GM19463 (cell line): ENCODE data around the gene FFAR3.

Experiments used
- ATAC-seq: cut with Tn5 transposase; IDR thresholded peaks from one replicate; pipeline ENCODE4 v1.9.1; 2021; ENCODE audit warnings: mild to moderate bottlenecking, moderate library complexity; ENCODE audit not compliant: unreplicated experiment

The FFAR3 gene, protein sequence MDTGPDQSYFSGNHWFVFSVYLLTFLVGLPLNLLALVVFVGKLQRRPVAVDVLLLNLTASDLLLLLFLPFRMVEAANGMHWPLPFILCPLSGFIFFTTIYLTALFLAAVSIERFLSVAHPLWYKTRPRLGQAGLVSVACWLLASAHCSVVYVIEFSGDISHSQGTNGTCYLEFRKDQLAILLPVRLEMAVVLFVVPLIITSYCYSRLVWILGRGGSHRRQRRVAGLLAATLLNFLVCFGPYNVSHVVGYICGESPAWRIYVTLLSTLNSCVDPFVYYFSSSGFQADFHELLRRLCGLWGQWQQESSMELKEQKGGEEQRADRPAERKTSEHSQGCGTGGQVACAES

DNA sequence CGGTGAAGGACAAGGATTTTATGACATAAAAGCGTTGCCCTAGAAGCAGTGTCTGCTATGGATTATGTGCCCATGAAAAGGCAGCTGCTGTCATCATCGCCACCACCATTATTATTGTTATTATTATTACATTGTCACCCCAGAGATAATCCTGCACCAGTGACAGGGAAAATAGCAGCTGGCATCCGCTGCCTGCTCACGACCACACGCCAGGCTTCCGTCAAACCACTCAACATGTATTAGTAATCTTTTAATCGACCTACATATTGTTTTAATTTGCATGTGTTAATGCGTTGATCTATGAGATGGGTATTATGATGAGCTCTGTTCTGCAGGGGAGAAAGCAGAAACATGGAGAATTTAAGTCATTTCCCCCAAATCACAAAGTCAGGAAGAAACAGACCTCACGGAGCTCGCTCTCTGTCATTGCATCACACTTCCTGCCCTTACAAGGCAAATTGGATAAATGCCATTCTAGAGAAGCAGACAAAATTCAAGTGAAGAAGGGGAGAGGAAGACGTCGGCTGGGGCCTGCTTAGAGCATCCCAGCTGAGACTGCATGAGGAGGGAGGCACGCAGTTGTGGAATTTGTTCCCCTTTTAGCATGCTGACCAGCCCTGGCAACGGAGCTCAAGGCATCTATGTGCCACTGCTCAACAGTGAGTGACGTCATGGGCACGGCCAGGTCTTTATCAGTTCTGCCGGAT lies at the start of gene FFAR3:
Gene FFAR3 (plus strand): TSS at position 594 of the 707 bp plus-strand sequence. CDS start 431 bp downstream, outside the sequence.
- ATAC-seq: no peak

DNA sequence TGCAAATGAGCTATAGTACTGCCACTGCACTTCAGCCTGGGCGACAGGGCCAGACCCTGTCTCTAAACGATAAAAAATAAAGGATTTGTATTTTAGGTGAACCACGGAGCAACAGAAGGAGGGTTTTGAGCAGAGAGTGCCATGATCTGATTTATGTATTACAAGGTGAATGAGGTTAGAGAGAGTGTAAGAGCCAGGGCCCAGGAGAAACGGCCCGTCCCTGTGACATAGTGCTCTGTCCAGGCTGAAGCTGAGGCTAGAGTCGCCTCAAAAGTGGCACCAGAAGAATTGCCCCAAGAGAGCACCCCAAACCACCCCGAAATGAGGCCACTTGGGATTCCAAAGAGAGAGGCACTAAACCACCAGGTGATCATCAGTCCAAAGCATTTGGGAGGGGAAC lies 49.4 kb upstream of the FFAR3 start:
- ATAC-seq: no peak

DNA sequence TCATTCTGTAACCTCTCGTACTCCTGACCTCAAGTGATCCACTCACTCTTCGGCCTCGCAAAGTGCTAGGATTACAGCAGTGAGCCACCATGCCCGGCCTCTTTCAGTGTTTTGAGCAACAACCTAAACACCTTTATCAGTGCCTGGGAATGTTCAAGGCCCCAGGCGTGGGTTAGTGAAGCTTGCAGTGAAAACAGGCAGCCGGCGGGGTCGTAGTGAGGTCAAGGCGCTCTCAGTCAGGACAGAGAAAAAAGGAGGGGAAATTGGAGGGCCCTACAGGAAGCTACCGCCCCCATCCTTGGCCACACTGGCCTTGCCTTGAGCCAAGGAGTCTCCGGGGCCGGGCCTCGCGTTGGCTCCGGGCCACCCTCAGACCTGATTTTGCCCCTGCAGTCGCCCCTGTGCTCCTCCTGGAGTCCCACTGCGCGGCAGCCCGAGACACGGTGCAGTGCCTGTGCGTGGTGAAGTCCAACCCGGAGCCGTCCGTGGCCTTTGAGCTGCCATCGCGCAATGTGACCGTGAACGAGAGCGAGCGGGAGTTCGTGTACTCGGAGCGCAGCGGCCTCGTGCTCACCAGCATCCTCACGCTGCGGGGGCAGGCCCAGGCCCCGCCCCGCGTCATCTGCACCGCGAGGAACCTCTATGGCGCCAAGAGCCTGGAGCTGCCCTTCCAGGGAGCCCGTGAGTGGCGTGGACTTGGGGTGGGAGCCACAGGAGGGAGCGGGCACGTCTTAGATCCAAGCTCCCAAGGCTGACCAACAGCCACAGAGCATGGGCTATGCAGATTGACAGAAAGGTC lies 48.6 kb upstream of the FFAR3 start:
- ATAC-seq: no peak

DNA sequence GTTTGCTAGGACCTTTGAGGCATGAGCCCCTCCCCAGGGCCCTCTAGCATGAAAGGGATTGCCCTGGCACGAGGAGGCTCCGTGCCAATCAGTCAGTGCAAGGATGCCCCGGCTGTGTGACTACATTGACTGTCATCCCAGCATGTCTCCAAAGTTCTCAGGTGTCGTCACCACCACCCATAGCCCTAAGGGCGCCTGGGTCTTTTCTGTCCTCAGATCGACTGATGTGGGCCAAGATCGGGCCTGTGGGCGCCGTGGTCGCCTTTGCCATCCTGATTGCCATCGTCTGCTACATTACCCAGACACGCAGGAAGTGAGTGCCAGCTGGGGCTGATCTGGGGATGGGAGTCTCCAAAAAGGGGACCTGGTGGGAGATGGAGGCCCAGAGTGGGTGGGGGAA lies 47.9 kb upstream of the FFAR3 start:
- ATAC-seq: no peak

DNA sequence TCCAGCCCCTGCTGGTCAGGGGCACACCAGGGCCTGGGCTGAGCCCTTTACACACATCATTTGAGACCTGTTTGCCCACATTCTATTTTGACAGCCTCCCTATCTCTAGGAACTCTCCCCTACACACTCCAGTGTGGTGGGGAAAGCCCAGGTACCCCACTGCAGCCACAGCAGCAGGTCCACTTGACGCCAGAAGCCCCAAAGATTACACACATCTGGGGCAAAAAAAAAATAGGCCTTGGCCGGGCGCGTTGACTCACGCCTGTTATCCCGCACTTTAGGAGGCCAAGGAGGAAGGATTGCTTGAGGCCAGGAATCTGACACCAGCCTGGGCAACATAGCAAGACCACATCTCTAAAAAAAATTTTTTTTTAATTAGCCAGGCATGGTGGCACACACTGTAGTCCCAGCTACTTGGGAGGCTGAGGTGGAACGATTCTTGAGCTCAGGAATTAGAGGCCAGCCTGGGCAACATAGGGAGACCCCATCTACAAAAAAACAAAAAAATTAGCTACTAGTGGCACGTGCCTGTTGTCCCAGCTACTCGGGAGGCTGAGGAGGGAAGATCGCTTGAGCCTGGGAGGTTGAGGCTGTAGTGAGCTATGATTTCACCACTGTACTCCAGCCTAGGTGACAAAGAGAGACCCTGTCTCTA lies 47.3 kb upstream of the FFAR3 start:
- no peak for ATAC-seq

DNA sequence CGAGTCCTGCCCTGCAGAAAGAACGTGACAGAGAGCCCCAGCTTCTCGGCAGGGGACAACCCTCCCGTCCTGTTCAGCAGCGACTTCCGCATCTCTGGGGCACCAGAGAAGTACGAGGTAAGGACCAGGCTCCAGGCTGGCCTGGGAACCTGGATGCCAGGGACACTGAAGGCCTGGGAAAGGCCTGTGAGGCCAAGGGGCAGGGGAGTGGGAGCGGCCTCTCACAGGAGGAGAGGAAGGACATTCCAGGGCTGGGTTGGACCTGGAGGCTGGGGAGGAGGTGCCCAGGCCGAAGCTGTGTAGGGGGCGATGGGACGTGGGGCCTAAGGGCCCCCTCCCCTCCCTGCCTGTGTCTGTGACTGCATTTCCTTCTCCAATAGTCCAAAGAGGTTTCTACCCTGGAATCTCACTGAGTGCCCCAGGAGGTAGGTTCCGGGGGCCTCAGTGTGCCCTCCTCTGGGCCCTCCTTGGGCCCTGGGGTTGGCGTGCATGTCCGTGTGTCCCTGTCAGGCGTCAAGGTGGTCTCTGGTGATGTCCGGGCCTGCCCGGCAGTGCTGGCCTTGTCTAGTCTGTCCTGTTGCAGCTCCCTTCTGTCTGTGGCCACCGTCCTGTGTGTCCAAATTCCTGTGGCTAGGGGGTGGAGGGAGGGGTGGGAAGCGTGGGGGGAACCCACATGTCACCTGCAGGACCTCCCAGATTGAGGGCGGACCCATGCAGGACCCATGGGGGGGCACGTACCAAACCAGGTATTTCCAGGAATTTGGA lies 46.2 kb upstream of the FFAR3 start:
- ATAC-seq: no peak

DNA sequence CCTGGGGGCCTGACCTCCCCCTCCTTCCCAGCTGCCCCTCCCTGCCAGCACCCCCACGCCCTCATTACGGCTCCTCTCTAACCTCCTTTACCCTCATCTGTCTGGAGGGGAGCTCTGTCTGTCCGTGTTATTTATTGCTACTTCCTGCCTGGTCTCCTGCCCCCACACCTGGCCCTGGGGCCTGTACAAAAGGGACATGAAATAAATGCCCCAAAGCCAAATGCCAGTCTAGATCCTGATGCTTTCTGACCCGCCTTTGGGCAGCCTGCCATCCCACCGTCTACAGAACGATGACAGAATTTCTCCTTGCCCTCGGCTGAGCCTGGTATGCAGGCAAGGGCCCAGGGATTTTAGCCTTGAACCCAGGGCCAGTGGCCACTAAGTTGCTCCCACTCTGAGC lies 44.7 kb upstream of the FFAR3 start:
- ATAC-seq: no peak

DNA sequence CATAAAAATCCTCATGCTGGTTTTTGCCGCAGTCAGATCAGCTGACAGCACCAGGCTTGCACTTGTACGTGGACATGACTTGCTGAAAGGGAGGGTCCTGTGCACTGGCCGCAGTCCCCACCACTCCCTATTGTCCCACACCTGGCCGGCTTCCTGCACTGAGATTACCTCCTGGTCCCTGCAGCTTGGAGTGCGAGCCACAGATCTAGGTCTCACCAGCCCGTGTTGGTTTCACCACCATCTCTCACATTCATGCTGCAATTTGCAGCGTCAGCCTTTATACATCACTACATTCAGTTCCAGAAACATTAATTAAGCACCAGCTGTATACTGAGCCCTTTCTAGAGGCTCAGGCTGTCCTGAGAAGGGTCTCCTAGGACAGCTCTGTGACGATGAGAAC lies 44.2 kb upstream of the FFAR3 start:
- ATAC-seq: no peak

DNA sequence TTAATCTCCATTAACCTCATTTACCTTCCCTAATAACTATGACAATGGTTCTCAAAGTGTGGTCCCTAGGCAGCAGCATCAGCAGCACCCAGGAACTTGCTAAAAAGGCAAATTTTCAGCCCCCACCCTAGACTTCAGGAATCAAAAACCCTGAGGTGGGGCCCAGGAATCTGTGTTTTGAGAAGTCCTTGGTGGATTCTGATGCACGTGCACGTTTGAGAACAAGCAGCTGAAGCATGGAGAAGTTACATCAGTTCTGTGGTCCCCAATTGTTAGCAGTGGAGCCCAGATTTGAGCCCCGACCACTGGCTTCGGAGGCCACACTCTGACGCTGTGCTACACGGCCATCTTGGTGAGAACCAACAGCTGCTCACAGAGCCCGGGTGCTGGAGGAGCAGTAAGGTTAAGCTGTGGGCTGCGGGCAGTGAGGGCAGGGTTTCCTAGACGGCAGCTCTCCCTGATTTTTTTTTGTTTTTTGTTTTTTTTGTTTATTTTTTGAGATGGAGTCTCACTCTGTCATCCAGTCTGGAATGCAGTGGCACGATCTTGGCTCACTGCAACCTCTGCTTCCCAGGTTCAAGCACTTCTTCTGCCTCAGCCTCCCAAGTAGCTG lies 43.3 kb upstream of the FFAR3 start:
- ATAC-seq: no peak

DNA sequence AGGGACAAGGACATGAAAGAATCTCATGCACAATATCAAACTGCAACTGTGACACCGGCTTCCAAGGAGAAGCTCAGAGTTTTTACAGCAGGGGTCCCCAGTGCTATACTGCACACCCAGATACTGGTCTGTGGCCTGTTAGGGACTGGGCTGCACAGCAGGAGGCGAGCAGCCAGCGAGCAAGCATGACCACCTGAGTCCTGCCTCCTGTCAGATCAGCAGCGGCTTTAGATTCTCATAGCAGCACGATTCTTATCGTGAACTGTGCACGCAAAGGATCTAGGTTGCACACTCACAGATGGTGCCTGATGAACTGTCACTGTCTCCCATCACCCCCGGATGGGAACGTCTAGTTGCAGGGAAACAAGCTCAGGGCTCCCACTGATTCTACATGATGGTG lies 42.4 kb upstream of the FFAR3 start:
- ATAC-seq: no peak

DNA sequence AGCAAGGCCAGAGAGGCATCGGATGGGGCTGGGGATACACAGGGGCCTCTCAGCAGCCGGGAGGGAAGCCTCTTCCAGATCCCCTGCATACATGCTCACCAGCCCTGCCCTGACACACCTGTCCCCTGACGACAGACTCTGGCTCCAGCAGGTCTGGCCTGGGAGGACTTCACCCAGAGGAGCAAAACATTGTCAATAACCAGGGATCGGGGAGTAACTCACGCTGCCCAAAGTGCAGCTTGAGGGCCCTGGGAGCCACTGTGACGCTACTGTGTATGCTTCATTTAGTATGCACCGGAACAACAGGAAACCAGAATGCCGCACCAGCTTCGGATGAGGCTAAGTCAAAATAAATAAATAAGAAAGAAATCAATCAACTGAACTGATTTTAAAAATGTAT lies 41.7 kb upstream of the FFAR3 start:
- ATAC-seq: no peak

DNA sequence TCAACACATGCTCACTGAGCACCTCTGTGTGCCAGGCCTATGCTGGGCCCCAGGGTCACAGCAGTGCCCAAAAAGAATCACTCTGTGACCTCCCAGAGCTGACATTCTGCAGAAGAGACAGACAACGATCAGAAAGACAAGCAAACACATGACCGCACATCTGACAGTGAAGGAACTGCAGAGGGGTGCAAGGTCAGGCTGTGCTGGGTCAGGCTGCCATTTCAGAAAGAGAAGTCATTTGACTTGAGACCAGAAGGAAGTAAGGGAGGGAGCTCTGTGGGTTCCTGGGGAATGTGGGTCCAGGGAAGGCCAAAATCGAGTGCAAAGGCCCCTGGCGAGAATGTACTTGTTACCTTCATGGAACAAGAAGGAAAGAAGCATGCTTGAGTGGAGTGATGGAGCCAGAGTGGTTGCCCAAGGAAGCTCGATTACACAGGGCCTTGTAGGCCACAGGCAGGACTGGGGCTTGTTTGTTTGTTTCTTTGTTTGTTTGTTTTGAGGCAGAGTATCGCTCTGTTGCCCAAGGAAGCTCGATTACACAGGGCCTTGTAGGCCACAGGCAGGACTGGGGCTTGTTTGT lies 40.7 kb upstream of the FFAR3 start:
- ATAC-seq: no peak

DNA sequence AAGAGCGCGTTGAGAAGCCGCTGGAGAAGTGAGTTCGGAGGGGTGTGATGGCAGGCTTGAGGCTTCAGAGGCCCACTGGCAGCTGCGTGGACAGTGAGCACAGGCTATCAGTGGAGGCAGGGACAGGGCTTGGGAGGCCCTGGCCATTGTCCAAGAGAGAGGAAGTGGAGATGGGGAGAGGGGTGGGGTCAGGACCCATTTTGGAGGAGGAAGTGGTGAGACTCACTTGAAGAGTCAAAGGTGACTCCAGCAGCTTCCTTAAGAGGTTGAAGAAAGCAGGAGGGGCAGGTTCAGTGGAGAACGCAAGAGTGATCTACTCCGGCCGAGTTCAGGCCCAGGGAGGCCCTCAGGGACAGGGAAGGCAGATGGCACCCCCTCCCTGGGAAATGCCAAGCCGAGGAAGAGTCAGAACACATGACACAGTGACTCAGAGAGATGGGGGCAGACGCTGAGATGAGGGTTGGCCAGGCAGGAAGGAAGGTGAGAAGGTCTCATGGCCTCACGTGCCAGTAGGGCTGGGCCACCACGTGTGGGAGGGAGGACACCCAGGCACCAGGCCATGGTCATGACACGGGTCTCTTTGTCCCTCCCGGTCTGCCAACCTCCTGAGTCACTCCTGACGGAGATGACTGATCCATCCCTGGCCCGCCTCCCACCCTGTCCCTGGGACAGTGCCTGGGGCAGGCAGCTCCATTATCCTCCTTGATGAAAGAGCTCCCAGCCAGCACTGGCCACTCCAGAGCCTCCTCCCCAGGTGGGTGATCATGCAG lies 39.4 kb upstream of the FFAR3 start:
- ATAC-seq: no peak

DNA sequence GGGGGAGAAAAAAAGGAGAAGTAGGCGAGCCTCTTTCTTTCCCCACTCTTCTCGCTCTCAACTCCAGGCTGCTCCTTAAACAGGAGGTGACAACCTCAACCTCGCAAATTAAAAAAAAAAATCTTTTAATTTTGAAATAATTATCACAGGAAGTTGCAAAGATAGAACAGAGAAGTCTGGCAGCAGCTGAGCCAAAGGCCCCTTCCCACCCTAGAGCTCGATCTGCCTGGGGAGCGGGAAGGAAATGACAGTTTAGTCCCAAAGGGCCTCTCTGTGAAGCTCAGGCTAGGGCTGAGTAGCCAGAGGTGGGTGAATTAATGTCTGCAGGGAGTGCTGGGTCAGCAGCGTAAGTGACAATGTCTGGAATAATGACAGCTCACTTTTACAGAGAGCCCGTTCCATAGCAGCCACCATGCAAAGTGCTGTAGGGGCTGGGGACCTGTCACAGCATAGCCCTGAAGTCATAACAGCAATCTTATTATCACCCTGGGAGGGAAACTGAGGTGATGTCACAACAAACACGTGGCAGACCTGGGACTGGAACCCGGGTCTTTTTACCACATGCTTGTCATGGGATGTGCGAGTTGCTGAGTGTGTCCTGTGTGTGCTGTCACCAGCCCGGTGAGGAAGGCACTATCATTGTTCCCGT lies 38.1 kb upstream of the FFAR3 start:
- no peak for ATAC-seq

DNA sequence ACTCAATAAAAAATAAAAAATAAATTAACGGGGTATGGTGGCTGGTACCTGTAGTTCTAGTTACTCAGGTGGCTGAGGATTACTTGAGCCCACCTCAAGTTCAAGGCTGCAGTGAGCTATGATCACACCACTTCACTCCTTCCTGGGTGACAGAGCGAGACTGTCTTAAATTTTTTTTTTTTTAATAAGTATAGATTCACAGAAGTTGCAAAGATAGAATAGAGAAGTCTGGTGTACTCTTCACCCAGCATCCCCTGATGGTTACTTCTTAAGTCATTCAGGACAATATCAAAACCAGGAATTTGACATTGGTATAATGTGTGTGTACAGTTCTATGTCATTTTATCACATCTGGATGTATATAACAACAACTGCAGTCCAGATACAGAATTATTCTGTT lies 37.0 kb upstream of the FFAR3 start:
- ATAC-seq: no peak

DNA sequence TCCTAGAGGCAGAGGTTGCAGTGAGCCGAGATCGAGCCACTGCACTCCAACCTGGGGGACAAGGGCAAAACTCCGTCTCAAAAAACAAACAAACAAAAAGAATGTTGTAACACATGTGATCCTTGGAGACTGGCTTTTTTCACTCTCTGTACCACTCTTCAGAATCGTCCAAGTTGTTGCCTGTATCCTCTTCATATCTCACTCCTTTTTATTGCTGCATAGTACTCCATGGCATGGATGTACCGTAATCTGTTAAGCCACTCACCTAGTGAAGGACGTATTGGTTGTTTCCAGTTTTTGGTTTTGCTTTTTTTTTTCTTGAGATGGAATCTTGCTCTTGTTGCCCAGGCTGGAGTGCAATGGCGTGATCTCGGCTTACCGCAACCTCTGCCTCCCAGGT lies 36.2 kb upstream of the FFAR3 start:
- no peak for ATAC-seq

DNA sequence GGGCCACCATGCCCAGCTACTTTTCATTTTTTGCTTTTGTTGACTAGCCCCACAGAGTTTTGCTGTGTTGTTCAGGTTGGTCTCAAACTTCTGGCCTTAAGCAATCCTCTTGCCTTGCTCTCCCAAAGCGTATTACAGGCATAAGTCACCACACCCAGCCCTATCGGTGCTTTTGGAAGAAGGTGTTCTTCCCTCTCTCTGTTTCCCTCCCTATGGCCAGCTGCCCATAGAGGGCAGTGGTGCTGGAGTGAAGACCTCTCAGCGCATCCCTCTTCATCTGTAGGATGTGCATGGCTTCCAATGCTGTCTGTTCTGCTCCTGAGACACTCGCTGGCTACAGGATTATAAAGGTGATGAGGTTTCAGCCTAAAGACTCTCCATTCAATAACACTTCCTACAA lies 30.6 kb upstream of the FFAR3 start:
- no peak for ATAC-seq

DNA sequence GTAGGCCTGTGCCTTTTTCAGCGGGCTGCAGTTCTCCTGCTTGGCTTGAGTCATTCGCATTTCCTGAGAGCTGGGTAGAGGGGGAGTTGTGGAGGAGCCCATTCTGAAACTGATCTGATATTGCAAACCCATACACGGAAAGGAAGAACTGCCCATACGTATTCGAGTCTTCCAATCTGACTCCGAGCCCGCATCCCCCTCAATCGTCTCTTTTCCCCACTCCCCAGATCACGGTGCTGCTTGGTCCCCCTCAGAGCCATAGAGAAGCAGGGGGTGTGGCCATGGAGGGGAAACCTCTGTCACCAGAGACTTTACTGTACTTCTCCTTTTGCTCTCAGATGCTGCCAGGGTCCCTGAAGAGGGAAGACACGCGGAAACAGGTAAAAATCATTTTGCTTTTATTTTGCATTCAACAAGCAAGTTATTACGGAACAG lies 29.4 kb upstream of the FFAR3 start, which contains the start of gene CD22:
Gene CD22 (plus strand): TSS at position 337 of the 435 bp plus-strand sequence. CDS start 2,854 bp downstream, outside the sequence.
- ATAC-seq: no peak
